IPS-18a (cell line): ENCODE results near the gene LRRC7.

ENCODE experiments used
- H3K27ac ChIP-seq: one replicate; pipeline ENCODE4 v1.5.1; 2013; ENCODE audit warnings: low read length
- H3K27me3 ChIP-seq: one replicate; pipeline ENCODE4 v1.6.1; 2013; ENCODE audit warnings: mild to moderate bottlenecking, low read length; ENCODE audit not compliant: control insufficient read depth, insufficient read depth
- H3K36me3 ChIP-seq: one replicate; pipeline ENCODE4 v1.6.1; 2013; ENCODE audit warnings: low read depth, low read length; ENCODE audit not compliant: control insufficient read depth
- H3K4me1 ChIP-seq: one replicate; pipeline ENCODE4 v1.6.1; 2013; ENCODE audit warnings: low read depth, low read length; ENCODE audit not compliant: control insufficient read depth
- H3K4me3 ChIP-seq: one replicate; pipeline ENCODE4 v1.5.1; 2013; ENCODE audit warnings: low read length
- H3K9ac ChIP-seq: one replicate; pipeline ENCODE4 v1.6.1; 2013; ENCODE audit warnings: mild to moderate bottlenecking, low read length, moderate library complexity
- H3K9me3 ChIP-seq: one replicate; pipeline ENCODE4 v1.6.1; 2013; ENCODE audit warnings: low read depth, low read length; ENCODE audit not compliant: control insufficient read depth

Gene LRRC7

GRCh38 chr1:69551476-69552324 lies 16.0 kb upstream of the LRRC7 start:
- Histone ChIP-seq H3K27ac (no peak overlapping the region), H3K36me3 (no peaks in the 10 kb centered on the region), H3K9ac (no peak overlapping the region), H3K27me3 (no peaks in the 10 kb centered on the region), H3K4me1 (no peaks in the 10 kb centered on the region), H3K9me3 (no peaks in the 10 kb centered on the region), H3K4me3 (no peak overlapping the region)

GRCh38 chr1:69553726-69554125 lies 14.0 kb upstream of the LRRC7 start:
- no peaks in the 10 kb centered on the region for H3K27me3 ChIP-seq

GRCh38 chr1:69568421-69569174 lies 876 bp downstream of the LRRC7 start:
- Histone ChIP-seq H3K9me3 (no peaks in the 10 kb centered on the region), H3K4me3 (peak overlapping the region; percentile 71), H3K27ac (no peak overlapping the region), H3K9ac (no peak overlapping the region), H3K27me3 (peaks cover 74% of the 10 kb centered on the region), H3K36me3 (no peaks in the 10 kb centered on the region), H3K4me1 (no peaks in the 10 kb centered on the region)

More at GRCh38 chr1:69553726-69554125, 14.0 kb upstream of the LRRC7 start:
- Histone ChIP-seq H3K4me1 (no peaks in the 10 kb centered on the region), H3K9ac (no peak overlapping the region), H3K27ac (no peak overlapping the region), H3K36me3 (no peaks in the 10 kb centered on the region), H3K4me3 (no peak overlapping the region), H3K9me3 (no peaks in the 10 kb centered on the region)

GRCh38 chr1:69569175-69569541 lies 1.4 kb downstream of the LRRC7 start:
- H3K9me3 ChIP-seq, result no peaks in the 10 kb centered on the region
- no peaks in the 10 kb centered on the region for H3K4me1 ChIP-seq
- peaks cover 74% of the 10 kb centered on the region for H3K27me3 ChIP-seq
- no peak overlapping the region for H3K27ac ChIP-seq
- peak overlapping the region; percentile 71 for H3K4me3 ChIP-seq
- no peak overlapping the region for H3K9ac ChIP-seq
- H3K36me3 ChIP-seq, result no peaks in the 10 kb centered on the region

- H3K27me3 ChIP-seq, result peaks cover 72% of the 10 kb centered on the region
- no peaks in the 10 kb centered on the region for H3K9me3 ChIP-seq
- peak overlapping the region; percentile 26 for H3K9ac ChIP-seq
- no peaks in the 10 kb centered on the region for H3K4me1 ChIP-seq
- H3K27ac ChIP-seq, result no peak overlapping the region
- peak overlapping the region; percentile 71 for H3K4me3 ChIP-seq
- no peaks in the 10 kb centered on the region for H3K36me3 ChIP-seq
Observed at GRCh38 chr1:69569576-69570328, 2.0 kb downstream of the LRRC7 start.

GRCh38 chr1:69570356-69570755 lies 2.6 kb downstream of the LRRC7 start:
- Histone ChIP-seq H3K36me3 (no peaks in the 10 kb centered on the region), H3K27ac (no peak overlapping the region), H3K9me3 (no peaks in the 10 kb centered on the region), H3K4me3 (peak overlapping the region; percentile 71), H3K9ac (no peak overlapping the region), H3K4me1 (no peaks in the 10 kb centered on the region), H3K27me3 (peaks cover 66% of the 10 kb centered on the region)

GRCh38 chr1:69572921-69573320 lies 5.2 kb downstream of the LRRC7 start:
- H3K4me3 ChIP-seq, result no peak overlapping the region

GRCh38 chr1:69573911-69574310 lies 6.2 kb downstream of the LRRC7 start:
- no peaks in the 10 kb centered on the region for H3K9me3 ChIP-seq
- no peak overlapping the region for H3K27ac ChIP-seq
- H3K36me3 ChIP-seq, result no peaks in the 10 kb centered on the region
- H3K4me3 ChIP-seq, result no peak overlapping the region
- peaks cover 31% of the 10 kb centered on the region for H3K27me3 ChIP-seq
- H3K4me1 ChIP-seq, result no peaks in the 10 kb centered on the region
- H3K9ac ChIP-seq, result no peak overlapping the region

More at GRCh38 chr1:69572921-69573320, 5.2 kb downstream of the LRRC7 start:
- no peaks in the 10 kb centered on the region for H3K4me1 ChIP-seq
- no peak overlapping the region for H3K27ac ChIP-seq
- no peaks in the 10 kb centered on the region for H3K9me3 ChIP-seq
- H3K27me3 ChIP-seq, result peaks cover 41% of the 10 kb centered on the region
- no peak overlapping the region for H3K9ac ChIP-seq
- no peaks in the 10 kb centered on the region for H3K36me3 ChIP-seq

- Histone ChIP-seq H3K4me1 (no peaks in the 10 kb centered on the region), H3K4me3 (no peak overlapping the region), H3K27ac (no peak overlapping the region), H3K36me3 (no peaks in the 10 kb centered on the region), H3K9ac (no peak overlapping the region), H3K9me3 (no peaks in the 10 kb centered on the region), H3K27me3 (no peaks in the 10 kb centered on the region)
Observed at GRCh38 chr1:69585666-69586065, 17.9 kb downstream of the LRRC7 start.

GRCh38 chr1:69587391-69587790 lies 19.7 kb downstream of the LRRC7 start:
- H3K27me3 ChIP-seq, result no peaks in the 10 kb centered on the region
- no peaks in the 10 kb centered on the region for H3K9me3 ChIP-seq
- no peaks in the 10 kb centered on the region for H3K36me3 ChIP-seq
- no peak overlapping the region for H3K27ac ChIP-seq
- H3K4me1 ChIP-seq, result no peaks in the 10 kb centered on the region
- H3K4me3 ChIP-seq, result no peak overlapping the region
- H3K9ac ChIP-seq, result no peak overlapping the region

- Histone ChIP-seq H3K4me1 (no peaks in the 10 kb centered on the region), H3K36me3 (no peaks in the 10 kb centered on the region), H3K4me3 (no peak overlapping the region), H3K27me3 (no peaks in the 10 kb centered on the region), H3K9me3 (no peaks in the 10 kb centered on the region), H3K27ac (no peak overlapping the region), H3K9ac (no peak overlapping the region)
Observed at GRCh38 chr1:69589799-69590198, 22.1 kb downstream of the LRRC7 start.
